Chondrocyte (in vitro differentiated cells): Measurements from ENCODE around the gene MEIS2. TPM values are rescaled to one million over a fixed set of nuclear protein-coding genes. Genes with fewer than 3 reads are reported as not detected.

ENCODE experiments used
- DNase-seq: peaks from one replicate; pipeline ENCODE4 v3.0.0; 2021; ENCODE audit warnings: mixed read lengths, low spot score
- H3K27ac Mint-ChIP-seq: one replicate; pipeline ENCODE4 v1.8.0; 2021; ENCODE audit warnings: mild to moderate bottlenecking, moderate library complexity, mixed read lengths; ENCODE audit not compliant: unreplicated experiment
- H3K27me3 Mint-ChIP-seq: 2 replicates; pipeline ENCODE4 v1.8.0; 2021; ENCODE audit warnings: low read depth, mixed read lengths
- H3K36me3 Mint-ChIP-seq: 2 replicates; pipeline ENCODE4 v1.8.0; 2021; ENCODE audit warnings: low read depth, mixed read lengths
- H3K4me1 Mint-ChIP-seq: 2 replicates; pipeline ENCODE4 v1.8.0; 2021; ENCODE audit warnings: low read depth, mild to moderate bottlenecking, mixed read lengths
- H3K4me3 Mint-ChIP-seq: one replicate; pipeline ENCODE4 v1.8.0; 2021; ENCODE audit warnings: mild to moderate bottlenecking, moderate library complexity, mixed read lengths; ENCODE audit not compliant: unreplicated experiment
- H3K9me3 Mint-ChIP-seq: 2 replicates; pipeline ENCODE4 v1.8.0; 2021; ENCODE audit warnings: low read depth, mixed read lengths
- CTCF ChIP-seq: fragments of 200-600 bp; sonication (generic); IDR thresholded peaks from 2 replicates; pipeline ENCODE4 v1.5.0; 2021; ENCODE audit warnings: antibody characterized with exemption, mild to moderate bottlenecking, moderate library complexity
- total RNA-seq: library from RNA; stranded (reverse); gene quantifications from 3 replicates; pipeline ENCODE4 v1.2.1, GENCODE V29; 2021

Gene MEIS2
- total RNA-seq, 1 donor from 2014 or later, result 28.3 TPM

GRCh38 chr15:36903922-36904556, 196.3 kb downstream of the MEIS2 start:
- H3K9me3 Mint-ChIP-seq, result no peaks in the 10 kb centered on the region
- no peaks in the 10 kb centered on the region for H3K36me3 Mint-ChIP-seq
- no peak for TF ChIP-seq CTCF
- no peak for DNase-seq
- no peaks in the 10 kb centered on the region for H3K27me3 Mint-ChIP-seq
- no peak overlapping the region for H3K27ac Mint-ChIP-seq
- H3K4me1 Mint-ChIP-seq, result peaks cover 6% of the 10 kb centered on the region
- no peak overlapping the region for H3K4me3 Mint-ChIP-seq

- no peak for DNase-seq
- Mint-ChIP-seq H3K36me3 (no peaks in the 10 kb centered on the region), H3K27me3 (no peaks in the 10 kb centered on the region), H3K9me3 (no peaks in the 10 kb centered on the region), H3K4me3 (no peak overlapping the region), H3K4me1 (peaks cover 6% of the 10 kb centered on the region), H3K27ac (no peak overlapping the region)
- no peak for TF ChIP-seq CTCF
These were observed 197.2 kb downstream of the MEIS2 start for GRCh38 chr15:36903195-36903594.

- H3K9me3 Mint-ChIP-seq, result no peaks in the 10 kb centered on the region
- H3K4me1 Mint-ChIP-seq, result peaks cover 6% of the 10 kb centered on the region
- no peak overlapping the region for H3K27ac Mint-ChIP-seq
These were observed 199.3 kb downstream of the MEIS2 start for GRCh38 chr15:36901012-36901411.

GRCh38 chr15:36899696-36900095, 200.7 kb downstream of the MEIS2 start:
- Mint-ChIP-seq H3K4me3 (no peak overlapping the region), H3K27me3 (no peaks in the 10 kb centered on the region), H3K27ac (no peak overlapping the region), H3K4me1 (peaks cover 6% of the 10 kb centered on the region), H3K36me3 (peaks cover 8% of the 10 kb centered on the region), H3K9me3 (no peaks in the 10 kb centered on the region)
- TF ChIP-seq CTCF, result no peak
- DNase-seq, result no peak

More at GRCh38 chr15:36901012-36901411, 199.3 kb downstream of the MEIS2 start:
- Mint-ChIP-seq H3K27me3 (no peaks in the 10 kb centered on the region), H3K36me3 (peaks cover 3% of the 10 kb centered on the region), H3K4me3 (no peak overlapping the region)
- DNase-seq, result no peak
- no peak for TF ChIP-seq CTCF

GRCh38 chr15:36898536-36899126, 201.7 kb downstream of the MEIS2 start:
- Mint-ChIP-seq H3K9me3 (no peaks in the 10 kb centered on the region), H3K4me1 (peaks cover 6% of the 10 kb centered on the region), H3K36me3 (peaks cover 13% of the 10 kb centered on the region), H3K27ac (no peak overlapping the region), H3K4me3 (no peak overlapping the region), H3K27me3 (no peaks in the 10 kb centered on the region)
- DNase-seq, result no peak
- TF ChIP-seq CTCF, result no peak
